ENCODE measurements around the gene PTPRJ. TPM values are rescaled to one million over a fixed set of nuclear protein-coding genes. Genes with fewer than 3 reads are reported as not detected.

Gene PTPRJ
- total RNA-seq, 1 donor from 2014 or later = 18.6 TPM

DNA sequence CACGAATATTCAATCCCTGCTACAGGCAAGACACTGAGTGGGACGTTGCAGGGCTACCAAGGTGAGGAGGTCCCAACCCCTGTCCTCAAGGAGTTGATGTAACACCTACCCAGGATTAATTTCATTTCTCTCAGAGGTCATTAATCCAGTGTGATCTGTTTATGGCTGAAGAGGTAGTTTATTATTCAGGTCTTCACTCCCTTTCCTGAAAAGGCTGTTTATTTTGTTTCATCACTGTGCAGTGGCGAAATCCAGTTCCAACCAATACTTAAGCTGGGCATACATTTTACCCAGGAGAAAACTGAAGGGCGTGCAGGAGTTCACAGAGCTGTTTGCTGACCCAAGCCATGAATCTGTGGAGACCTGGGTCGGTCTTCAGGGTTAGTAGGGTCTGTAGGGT lies 2.7 kb upstream of the PTPRJ start:
- TF ChIP-seq, protein P1, sequence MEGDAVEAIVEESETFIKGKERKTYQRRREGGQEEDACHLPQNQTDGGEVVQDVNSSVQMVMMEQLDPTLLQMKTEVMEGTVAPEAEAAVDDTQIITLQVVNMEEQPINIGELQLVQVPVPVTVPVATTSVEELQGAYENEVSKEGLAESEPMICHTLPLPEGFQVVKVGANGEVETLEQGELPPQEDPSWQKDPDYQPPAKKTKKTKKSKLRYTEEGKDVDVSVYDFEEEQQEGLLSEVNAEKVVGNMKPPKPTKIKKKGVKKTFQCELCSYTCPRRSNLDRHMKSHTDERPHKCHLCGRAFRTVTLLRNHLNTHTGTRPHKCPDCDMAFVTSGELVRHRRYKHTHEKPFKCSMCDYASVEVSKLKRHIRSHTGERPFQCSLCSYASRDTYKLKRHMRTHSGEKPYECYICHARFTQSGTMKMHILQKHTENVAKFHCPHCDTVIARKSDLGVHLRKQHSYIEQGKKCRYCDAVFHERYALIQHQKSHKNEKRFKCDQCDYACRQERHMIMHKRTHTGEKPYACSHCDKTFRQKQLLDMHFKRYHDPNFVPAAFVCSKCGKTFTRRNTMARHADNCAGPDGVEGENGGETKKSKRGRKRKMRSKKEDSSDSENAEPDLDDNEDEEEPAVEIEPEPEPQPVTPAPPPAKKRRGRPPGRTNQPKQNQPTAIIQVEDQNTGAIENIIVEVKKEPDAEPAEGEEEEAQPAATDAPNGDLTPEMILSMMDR (conservative IDR thresholded peaks at IDR 0.05) = no peak
- H3K27me3 Mint-ChIP-seq = peaks cover 3% of the 10 kb centered on the region
- H3K4me3 Mint-ChIP-seq = no peak overlapping the region
- no peak for DNase-seq (ENCODE audit: extremely low spot score, unreplicated experiment)
- no peak overlapping the region for H3K27ac Mint-ChIP-seq
- H3K36me3 Mint-ChIP-seq = no peaks in the 10 kb centered on the region
- H3K4me1 Mint-ChIP-seq (ENCODE audit: unreplicated experiment) = peaks cover 17% of the 10 kb centered on the region
- no peaks in the 10 kb centered on the region for H3K9me3 Mint-ChIP-seq

DNA sequence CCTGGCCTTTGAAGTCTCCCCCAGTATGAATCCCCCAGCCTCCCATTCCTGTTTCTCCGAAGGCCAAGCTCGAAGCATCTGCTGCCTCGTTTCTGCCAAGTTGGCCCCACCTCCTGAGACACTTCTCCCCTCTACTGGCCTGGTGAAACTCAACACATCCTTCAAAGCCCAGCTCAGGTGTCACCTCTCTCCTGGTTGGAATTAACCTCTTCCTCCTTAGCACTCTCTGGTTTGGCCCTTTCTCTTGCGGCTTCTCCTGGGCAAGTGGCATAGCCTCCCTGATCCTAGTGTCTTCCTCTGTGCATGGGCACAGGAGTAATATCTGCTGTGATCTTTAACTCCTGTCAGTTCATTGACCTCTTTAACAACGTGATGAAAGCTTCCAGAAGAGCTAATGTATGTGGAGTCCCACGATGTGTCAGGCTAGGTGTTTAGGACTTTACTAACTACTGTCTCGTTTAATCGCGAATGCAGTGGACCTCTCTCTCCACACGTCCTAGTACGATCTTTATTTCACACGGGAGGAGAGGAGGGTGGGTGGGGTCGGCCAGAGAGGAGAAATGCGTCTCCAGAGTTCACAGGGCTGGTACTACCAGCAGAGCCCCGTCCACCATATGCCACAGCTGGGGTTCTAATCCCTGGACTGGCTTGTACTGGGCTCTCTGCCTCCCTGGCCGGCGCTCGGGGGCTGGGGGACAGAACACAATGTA lies 826 bp upstream of the PTPRJ start:
- DNase-seq (ENCODE audit: extremely low spot score, unreplicated experiment) = no peak

DNA sequence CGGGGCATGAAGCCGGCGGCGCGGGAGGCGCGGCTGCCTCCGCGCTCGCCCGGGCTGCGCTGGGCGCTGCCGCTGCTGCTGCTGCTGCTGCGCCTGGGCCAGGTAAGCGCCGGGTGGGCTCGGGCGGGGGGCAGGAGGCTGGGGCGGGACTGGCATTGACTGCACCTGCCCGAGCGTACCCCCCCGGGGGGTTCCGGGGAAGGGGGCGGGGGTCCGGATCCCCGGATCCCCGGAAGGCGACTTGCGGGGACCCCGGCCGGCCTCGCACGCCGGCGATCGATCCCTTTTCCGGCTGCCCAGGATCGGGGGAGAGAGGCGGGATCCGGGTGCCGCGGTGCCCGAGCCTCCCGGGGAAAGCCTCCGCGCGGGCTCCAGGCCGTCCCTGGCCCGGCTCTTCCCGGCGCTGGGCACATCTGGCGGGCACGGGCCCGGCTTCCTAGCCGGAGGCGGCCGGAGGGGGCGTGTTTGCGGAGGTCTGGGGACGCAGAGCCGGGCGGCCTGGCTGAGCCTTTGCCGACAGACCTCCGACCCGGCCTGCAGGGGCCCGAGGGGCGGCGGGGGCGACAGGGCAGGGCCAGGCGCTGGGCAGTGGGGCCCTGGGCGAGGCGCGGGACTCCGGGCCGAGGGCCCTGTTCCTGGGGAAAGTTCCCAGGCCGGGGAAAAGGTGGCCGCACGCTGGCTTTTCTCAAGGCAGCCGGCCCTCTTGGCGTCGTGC lies 705 bp downstream of the PTPRJ start:
- Mint-ChIP-seq H3K4me1 (ENCODE audit: unreplicated experiment) (peaks cover 24% of the 10 kb centered on the region), H3K4me3 (peak overlapping the region; percentile 90), H3K36me3 (no peaks in the 10 kb centered on the region), H3K9me3 (no peaks in the 10 kb centered on the region), H3K27ac (peak overlapping the region; percentile 82), H3K27me3 (peaks cover 3% of the 10 kb centered on the region)
- DNase-seq (ENCODE audit: extremely low spot score, unreplicated experiment) = peak; percentile 78
- TF ChIP-seq, protein P1 (conservative IDR thresholded peaks at IDR 0.05) = peak; percentile 42

More for the DNA sequence above, 826 bp upstream of the PTPRJ start:
- Mint-ChIP-seq H3K36me3 (no peaks in the 10 kb centered on the region), H3K4me3 (peak overlapping the region; percentile 79), H3K27me3 (peaks cover 3% of the 10 kb centered on the region), H3K27ac (peak overlapping the region; percentile 67), H3K4me1 (ENCODE audit: unreplicated experiment) (peaks cover 25% of the 10 kb centered on the region), H3K9me3 (no peaks in the 10 kb centered on the region)
- TF ChIP-seq, protein P1 (conservative IDR thresholded peaks at IDR 0.05) = no peak

DNA sequence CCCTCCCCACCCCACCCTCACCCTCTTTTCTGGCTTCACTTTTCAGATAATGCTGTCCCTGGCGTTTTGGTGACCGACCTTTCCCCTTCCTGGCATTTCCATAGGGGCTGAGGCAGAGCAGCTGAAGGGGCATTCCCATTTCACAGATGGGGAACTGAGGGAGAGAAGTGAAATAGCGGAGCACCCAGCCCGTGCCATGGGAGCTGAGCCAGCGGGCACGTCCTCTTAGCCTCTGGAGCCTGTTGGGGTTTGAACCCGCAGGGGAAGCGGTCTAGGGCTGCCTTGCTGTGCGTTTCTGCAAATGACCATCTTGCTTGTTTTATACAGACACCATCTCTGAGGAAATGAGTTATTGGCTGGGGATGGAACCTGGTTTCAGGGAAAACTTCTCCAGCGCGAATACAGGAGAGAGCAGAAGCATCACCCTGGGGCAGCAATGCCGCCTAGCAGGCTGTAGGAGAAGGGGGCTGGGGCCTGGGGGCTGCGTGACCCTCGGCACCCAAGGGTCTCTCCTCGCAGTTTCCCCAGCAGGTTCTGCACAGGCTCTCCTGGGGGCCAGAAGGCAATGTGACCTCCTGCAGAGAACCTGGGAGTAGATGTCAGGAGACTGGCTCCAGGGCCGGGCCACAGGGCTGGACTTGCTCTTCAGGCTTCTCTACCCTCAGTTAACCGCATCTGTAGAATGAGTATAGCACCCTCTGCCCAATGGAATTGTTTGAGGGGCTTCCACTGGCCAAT lies 1.5 kb downstream of the PTPRJ start:
- H3K4me3 Mint-ChIP-seq = peak overlapping the region; percentile 90
- peak overlapping the region; percentile 82 for H3K27ac Mint-ChIP-seq
- no peak for DNase-seq (ENCODE audit: extremely low spot score, unreplicated experiment)
- H3K9me3 Mint-ChIP-seq = no peaks in the 10 kb centered on the region
- peaks cover 3% of the 10 kb centered on the region for H3K27me3 Mint-ChIP-seq
- TF ChIP-seq, protein P1 (conservative IDR thresholded peaks at IDR 0.05) = no peak
- H3K4me1 Mint-ChIP-seq (ENCODE audit: unreplicated experiment) = peaks cover 32% of the 10 kb centered on the region
- no peaks in the 10 kb centered on the region for H3K36me3 Mint-ChIP-seq

DNA sequence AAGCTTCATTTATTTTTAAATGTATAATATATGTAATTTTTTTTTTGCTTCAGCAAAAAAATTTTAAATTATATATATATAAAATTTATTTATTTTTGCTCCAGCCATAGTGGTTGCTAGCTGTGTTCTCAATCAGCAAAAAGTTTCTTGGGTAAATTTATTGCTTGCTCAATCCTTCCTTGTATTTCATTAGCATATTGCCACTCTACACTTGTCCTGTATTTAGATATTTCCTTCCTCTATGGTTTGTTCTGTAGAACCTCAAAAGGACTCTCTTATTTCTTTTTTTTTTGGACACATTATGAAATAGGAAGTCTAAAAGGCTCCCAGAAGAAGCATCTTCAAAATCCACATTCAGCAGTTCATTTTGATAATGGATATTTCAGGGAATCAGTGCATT lies 2.3 kb downstream of the PTPRJ start:
- no peaks in the 10 kb centered on the region for H3K9me3 Mint-ChIP-seq
- H3K4me1 Mint-ChIP-seq (ENCODE audit: unreplicated experiment) = peaks cover 34% of the 10 kb centered on the region
- H3K36me3 Mint-ChIP-seq = no peaks in the 10 kb centered on the region
- TF ChIP-seq, protein P1 (conservative IDR thresholded peaks at IDR 0.05) = no peak
- H3K27me3 Mint-ChIP-seq = peaks cover 3% of the 10 kb centered on the region
- no peak overlapping the region for H3K27ac Mint-ChIP-seq
- H3K4me3 Mint-ChIP-seq = peak overlapping the region; percentile 77
- DNase-seq (ENCODE audit: extremely low spot score, unreplicated experiment) = no peak

All from type B pancreatic cell (in vitro differentiated cells).